Astrocyte of the cerebellum (primary cell): Measurements from ENCODE around the gene MYOZ2.

Experiments used
- DNase-seq: peaks from one replicate; pipeline ENCODE4 v3.0.0-alpha.2; 2011; ENCODE audit warnings: low read depth
- H3K4me3 ChIP-seq: 2 replicates; pipeline ENCODE4 v1.5.1; 2011; ENCODE audit warnings: mild to moderate bottlenecking, low read depth, low read length, moderate library complexity
- CTCF ChIP-seq: IDR thresholded peaks from 2 replicates; pipeline ENCODE4 v1.5.1; 2012; ENCODE audit warnings: low read length, low read depth, moderate library complexity, mild to moderate bottlenecking; ENCODE audit errors: missing control alignments
- in situ Hi-C: cut with HindIII; loops from 2 replicates; pipeline ENCODE4 v1.10.0; 2017; ENCODE audit warnings: low sequenced_read_pairs

MYOZ2 gene

GRCh38 chr4:119124352-119124751 lies 11.3 kb upstream of the MYOZ2 start:
- no peak for TF ChIP-seq CTCF
- in situ Hi-C loops = no loop called here

DNA sequence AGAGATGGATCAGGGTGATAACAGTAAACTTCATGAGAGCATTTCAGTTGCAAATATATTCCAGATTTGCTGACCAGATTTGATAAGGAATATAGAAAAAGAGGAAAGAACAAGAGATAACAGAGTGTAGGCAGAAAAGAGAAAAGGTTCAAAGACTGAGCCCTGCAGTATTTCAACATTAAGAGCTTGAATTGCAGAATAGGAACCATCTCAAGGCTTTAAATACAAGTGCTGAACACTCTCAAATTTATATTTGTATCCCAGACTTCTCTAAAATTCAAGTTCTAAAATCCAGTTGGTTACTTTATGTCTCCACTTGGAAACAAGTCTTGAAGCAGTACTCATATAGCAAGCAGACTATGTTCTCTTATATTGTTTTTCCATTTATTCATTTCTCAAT lies 9.7 kb upstream of the MYOZ2 start:
- no peak for TF ChIP-seq CTCF

More at GRCh38 chr4:119124352-119124751, 11.3 kb upstream of the MYOZ2 start:
- H3K4me3 ChIP-seq = no peak overlapping the region
- DNase-seq = peak; percentile 19

DNA sequence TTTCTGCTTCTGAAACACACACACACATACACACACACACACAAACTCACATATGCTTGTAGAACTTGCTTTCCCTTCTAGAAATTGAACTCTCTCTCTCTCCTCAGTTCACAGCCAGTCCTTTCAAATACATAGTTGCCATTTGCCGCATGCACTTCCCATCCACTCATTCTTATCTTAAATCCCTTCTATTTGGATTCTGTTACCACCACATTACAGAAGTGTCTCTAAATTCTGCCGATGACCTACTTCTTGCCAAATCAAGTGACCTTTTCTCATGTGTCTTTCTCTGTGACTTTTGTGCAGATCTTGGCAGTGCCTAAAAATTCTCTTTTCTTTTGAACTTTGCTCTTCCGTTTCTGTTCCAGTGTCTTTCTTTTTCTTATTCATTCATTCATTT lies 7.5 kb upstream of the MYOZ2 start:
- in situ Hi-C loops = no loop called here

More for the DNA sequence above, 9.7 kb upstream of the MYOZ2 start:
- no peak overlapping the region for H3K4me3 ChIP-seq
- no peak for DNase-seq
- in situ Hi-C loops = no loop called here

DNA sequence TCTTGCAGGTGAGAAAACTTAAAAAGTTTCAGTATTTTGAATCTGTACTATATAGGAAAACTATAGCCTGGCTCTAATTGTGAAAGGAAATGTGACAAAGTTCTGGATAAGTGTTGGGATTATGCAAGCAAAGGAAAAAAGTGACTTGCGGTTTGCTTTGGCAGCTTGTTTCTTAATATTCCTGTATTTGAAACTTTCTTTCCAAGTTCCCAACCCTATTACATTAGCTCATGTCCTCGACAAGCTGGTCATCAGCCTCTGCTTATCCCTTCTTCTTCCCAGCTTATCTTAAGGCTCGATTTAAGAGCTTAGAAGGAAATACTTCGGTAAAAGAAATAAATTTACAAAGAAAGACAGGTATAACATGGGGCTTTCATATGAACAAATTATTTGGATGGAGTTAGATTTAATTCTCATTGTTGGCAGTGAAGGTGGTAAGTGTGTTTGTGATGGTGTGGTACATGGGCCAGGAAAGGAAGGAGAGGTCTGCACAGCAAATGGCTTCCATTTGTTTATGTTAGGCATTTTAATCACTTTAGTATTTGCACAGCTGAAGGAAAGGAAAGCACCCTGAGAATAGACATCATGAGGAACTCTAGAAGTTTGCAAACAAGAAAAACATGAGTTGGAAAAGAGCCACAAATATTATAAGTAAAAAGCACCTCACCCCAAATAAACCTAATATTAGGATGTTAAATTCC lies 5.1 kb upstream of the MYOZ2 start:
- in situ Hi-C loops = no loop called here
- no peak for TF ChIP-seq CTCF
- DNase-seq = no peak
- no peak overlapping the region for H3K4me3 ChIP-seq

More for the DNA sequence above, 7.5 kb upstream of the MYOZ2 start:
- H3K4me3 ChIP-seq = no peak overlapping the region
- TF ChIP-seq CTCF = no peak
- no peak for DNase-seq

DNA sequence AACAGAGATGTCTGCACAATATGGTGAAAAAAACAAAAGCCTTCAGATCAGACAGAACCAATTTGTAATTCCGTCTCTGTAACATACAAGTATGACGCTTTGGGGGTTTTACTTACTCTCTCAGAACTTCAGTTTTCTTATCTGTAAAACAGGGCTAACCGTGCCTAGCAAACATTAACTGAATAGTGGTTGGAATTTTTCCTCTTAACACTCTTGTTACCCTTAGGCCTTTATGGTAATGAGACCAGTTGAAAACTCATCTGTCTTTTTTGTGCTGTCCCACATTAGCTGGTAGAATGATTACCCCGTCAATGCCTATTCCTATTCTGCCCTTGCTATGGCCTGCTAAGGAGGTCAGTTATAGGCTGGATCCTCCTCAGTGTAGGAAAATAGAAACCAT lies 4.5 kb upstream of the MYOZ2 start:
- no peak for DNase-seq
- no peak for TF ChIP-seq CTCF
- in situ Hi-C loops = no loop called here
- no peak overlapping the region for H3K4me3 ChIP-seq

GRCh38 chr4:119132306-119132705 lies 3.3 kb upstream of the MYOZ2 start:
- DNase-seq = no peak
- in situ Hi-C loops = no loop called here
- no peak for TF ChIP-seq CTCF
- no peak overlapping the region for H3K4me3 ChIP-seq
